Brain pericyte (primary cell): Measurements from ENCODE around the gene SERPINB8.

Experiments
- DNase-seq: peaks from one replicate; pipeline ENCODE4 v3.0.0-alpha.2; 2012; ENCODE audit warnings: low read depth, low spot score

SERPINB8 gene

GRCh38 chr18:64017870-64018269 lies 48.0 kb downstream of the SERPINB8 start:
- no peak for DNase-seq

- DNase-seq: no peak
Observed at GRCh38 chr18:64019922-64020756, 50.3 kb downstream of the SERPINB8 start.

GRCh38 chr18:64026350-64026749 lies 56.5 kb downstream of the SERPINB8 start:
- DNase-seq: no peak

GRCh38 chr18:64027931-64028695 lies 58.2 kb downstream of the SERPINB8 start:
- DNase-seq: no peak

GRCh38 chr18:64029096-64029495 lies 59.2 kb downstream of the SERPINB8 start:
- no peak for DNase-seq

- DNase-seq: no peak
Observed at GRCh38 chr18:64031411-64031810, 61.5 kb downstream of the SERPINB8 start.

- DNase-seq: no peak
Observed at GRCh38 chr18:64032312-64032711, 62.4 kb downstream of the SERPINB8 start.

- DNase-seq: no peak
Observed at GRCh38 chr18:64037812-64038414, 68.0 kb downstream of the SERPINB8 start.
